Measurements from ENCODE around the gene TBX5.
"Not testable (repeated sequence)": the region's sequence is repeated elsewhere in the genome, so short reads cannot be mapped to it uniquely, and the experiment has no call there.

TBX5 gene

DNA sequence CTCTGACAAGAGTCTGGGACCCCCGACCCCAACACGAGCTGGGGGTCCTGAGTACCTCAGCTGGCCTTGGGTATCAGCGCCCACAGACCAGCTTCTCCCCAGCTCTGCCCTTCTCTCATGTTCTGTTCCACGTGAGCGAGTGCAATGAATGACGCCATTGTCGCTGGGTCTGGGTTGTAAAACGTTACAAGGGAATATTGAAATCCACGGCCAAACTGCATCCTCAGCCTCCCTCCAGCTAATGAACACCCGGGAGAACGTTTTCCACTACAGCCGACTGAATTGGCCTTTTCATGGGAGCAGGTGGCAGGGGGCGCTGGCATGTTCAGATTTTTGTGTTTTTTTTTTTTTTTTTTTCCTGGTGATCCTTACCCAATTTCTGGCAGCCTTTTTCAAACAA is 34.7 kb downstream of the TBX5 start:
- DNase-seq = no peak

DNA sequence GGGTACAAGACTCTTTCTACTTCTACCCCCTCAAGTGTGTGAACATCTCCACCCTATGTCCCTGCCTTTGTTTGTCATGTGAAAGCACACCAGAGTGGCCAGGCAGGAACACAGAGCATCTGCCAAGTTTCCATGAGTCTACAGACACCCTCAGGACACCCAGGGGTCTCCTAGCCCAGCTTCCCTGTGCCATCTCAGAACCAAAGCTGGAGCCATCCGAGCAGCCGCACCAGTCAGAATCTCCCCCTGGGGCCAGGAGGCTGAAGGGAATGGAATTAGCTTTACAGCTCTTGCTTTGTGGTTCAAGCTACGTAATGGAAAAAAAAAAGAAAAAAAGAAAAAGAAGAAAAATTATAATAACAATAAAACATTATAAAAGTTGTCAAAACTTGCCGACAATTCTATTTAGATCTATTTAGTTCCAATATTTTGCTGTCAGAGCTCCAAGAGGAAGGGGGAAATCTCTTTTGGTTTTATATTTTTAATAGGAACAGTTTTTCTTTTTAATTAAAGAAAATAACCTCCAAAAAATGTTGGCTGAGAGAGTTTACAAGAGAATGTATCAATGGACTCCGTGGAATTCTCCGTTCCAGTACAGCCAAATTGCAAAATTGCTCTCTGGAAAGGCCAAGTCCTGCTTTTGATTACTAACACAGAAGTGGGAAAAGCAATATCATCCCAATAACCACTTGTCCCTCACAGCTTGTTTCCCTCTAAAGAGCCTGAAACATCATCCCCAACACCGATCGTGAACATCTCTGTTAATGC is 37.1 kb downstream of the TBX5 start:
- no peak for DNase-seq

DNA sequence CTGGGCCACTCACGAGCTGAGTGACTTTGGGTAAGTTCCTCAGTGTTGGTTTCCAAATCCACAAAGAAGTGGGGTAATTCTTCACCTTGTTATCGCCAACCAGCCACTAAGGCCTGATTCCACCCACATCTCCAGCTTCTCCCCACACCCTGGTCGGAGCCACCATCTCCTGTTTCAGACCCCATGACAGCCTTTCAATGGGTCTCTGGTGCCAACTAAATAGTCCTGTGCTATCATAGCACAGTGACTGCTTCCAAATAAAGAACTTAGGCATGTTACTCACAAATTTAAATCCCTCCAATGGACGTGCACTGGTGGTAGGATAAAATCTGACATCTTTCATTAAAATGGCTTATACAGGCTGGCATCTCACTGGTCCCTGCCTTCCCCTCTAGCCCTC is 44.0 kb downstream of the TBX5 start:
- DNase-seq = no peak

GRCh38 chr12:114361545-114361944 is 44.4 kb downstream of the TBX5 start:
- DNase-seq = no peak

DNA sequence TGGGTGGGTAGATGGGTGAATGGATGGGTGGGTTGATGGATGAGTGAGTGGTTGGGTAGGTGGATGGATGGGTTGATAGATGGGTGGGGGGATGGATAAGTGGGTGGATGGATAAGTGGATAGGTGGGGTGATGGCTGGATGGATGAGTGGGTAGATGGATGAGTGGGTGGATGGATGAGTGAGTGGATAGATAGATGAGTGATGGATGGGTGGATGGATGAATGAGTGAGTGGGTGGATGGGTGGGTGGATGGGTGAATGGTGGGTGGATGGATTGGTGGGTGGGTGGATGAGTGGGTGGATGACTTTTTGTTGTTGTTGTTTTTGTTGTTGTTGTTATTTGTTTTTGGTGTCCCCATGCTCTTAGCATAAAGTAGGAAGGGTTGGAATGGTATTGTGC is 45.5 kb downstream of the TBX5 start:
- DNase-seq = no peak

- DNase-seq = no peak
Observed at GRCh38 chr12:114355389-114356088, 50.4 kb downstream of the TBX5 start.

DNA sequence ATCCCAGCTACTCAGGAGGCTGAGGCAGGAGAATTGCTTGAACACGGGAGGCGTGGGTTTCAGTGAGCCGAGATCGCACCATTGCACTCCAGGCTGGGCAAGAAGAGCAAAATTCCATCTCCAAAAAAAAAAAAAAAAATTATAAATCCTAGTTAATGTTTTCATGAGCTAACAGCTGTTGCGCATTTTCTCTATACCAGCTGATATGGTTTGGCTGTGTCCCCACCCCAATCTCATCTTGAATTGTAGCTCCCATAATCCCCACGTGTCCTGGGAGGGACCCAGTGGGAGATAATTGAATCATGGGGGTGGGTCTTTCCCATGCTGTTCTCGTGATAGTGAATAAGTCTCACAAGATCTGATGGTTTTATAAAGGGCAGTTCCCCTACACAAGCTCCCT is 56.7 kb downstream of the TBX5 start:
- not testable (repeated sequence) for DNase-seq

- peak; percentile 95 for DNase-seq
Observed at GRCh38 chr12:114347861-114348260, 58.1 kb downstream of the TBX5 start.

DNA sequence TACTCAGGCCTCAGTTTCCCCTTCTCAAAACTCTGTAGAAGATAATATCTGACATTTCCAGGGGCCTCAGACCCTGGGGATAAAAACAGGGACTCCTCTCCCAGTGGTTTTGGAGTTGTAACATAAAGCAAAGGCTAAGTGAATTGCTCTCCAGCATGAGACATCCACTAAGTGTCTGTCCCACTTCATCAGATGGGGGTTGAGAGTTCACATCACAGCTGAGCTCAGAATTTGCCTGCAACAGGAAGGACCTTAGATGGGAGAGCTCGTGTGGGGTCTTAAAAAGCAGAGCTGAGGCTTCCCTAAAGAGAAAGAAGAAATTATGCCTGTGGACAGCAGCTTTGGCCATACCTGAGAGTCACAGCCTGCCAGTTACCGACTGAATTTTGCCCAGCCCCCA is 61.1 kb downstream of the TBX5 start:
- DNase-seq = no peak

GRCh38 chr12:114344303-114344663 is 61.7 kb downstream of the TBX5 start:
- DNase-seq = no peak

DNA sequence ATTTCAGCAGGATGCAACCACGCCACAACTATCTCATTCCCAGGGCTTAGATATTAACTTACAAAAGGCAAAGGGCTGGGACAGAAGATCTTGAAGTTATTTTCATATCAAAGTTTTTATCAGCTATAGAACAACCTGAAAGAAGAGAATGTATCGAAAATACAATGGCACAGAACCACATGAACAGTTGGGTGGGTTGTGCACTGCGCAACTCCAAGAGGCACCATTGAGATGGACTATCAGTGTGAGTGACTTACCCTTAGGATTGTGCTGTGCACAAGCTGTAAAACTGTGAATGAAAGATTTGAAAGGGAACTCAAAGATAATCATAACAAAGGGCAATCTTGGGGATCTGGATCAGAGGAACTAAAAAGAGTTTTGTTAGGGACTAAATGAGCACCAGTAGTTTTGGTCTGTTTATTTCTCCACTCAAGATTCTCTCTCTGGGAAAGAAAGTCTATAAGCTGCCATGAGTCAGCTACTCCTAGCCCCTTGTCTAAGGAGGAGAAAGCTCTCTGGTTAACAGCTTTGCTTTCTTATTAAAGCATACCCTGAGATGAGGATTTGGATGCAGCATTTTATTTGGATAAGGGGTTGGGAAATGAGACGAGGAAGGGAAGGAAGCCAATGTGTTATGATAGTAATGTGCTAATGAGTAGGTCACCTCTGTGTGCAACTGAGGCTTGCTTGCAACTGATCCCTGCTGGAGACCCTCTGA is 62.2 kb downstream of the TBX5 start:
- DNase-seq = no peak

GRCh38 chr12:114342656-114343055 is 63.3 kb downstream of the TBX5 start:
- DNase-seq = no peak

DNA sequence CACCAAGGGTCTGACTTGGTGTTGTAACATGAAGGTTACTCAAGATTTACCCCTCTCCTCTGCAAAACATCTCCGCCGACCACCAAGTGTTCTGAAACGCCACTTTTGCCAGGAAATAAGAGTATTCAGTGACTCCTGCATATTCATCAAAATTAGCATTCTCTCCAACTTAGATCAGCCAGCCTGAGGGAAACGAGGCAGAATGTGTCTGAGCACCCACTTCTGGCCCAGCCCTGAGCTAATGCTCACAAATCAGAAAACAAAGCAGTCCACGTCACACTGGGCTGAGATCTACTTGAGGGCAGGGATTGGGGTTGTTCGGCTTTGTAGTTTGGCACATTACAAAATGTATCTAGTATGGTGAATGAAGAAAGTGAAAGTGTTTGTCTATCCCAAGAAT is 64.3 kb downstream of the TBX5 start:
- no peak for DNase-seq

- no peak for DNase-seq
Observed at GRCh38 chr12:114340231-114340630, 65.7 kb downstream of the TBX5 start.

DNA sequence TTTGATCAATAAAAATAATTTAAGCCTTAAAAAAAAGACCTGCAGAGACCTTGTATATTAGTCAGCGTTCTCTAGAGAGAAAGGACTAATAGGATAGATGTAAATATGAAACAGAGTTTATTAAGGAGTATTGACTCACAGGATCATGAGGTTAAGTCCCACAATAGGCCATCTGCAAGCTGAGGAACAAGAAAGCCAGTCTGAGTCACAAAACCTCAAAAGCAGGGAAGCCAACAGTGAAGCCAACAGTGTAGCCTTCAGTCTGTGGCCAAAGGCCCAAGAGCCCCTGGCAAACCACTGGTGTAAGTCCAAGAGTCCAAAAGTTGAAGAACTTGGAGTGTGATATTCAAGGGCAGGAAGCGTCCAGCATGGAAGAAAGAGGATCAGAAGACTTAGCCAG is 66.3 kb downstream of the TBX5 start:
- no peak for DNase-seq

DNA sequence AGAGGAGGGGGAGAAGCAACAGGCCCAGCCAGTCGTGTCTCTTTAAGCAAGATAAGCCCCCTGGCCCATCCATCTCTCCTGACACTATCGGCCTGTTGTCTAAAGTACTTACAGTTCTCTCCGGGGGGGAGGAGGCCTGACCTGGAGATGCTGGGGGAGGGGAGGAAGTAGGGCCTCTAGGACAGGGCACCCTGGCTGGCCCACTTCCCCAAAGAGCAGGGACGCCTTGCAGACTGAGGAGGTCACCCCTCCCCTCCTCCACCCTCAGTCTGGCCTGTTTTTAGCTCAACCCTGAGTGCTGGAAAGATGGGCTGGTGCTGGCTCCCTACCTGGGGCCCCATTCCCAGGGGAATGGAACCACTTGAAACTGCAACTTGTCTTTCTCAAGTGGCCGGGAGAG is 70.3 kb downstream of the TBX5 start:
- no peak for DNase-seq

- DNase-seq = no peak
Observed at GRCh38 chr12:114334395-114334794, 71.5 kb downstream of the TBX5 start.

- DNase-seq = no peak
Observed at GRCh38 chr12:114328292-114328691, 77.7 kb downstream of the TBX5 start.

DNA sequence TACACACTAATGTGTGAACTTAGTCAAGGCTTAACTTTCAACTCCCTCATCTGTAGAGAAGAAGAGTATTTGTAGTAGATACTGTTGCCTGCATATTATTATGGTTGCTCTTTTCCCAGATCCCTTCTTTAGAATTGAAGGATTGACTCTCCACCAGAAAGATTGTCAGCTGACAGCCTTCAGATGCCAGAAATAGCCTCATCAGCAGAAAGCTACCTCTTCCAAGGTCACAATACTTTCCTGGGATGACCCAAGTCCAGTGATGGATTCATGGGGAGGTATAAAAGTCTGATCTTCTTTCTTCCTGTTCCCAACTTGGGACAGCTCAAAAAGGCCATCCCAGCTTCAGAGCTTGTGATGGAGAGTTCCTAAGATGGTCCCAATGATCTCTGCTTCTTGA is 78.2 kb downstream of the TBX5 start:
- DNase-seq = no peak

- DNase-seq = no peak
Observed at GRCh38 chr12:114321524-114321923, 84.4 kb downstream of the TBX5 start.

DNA sequence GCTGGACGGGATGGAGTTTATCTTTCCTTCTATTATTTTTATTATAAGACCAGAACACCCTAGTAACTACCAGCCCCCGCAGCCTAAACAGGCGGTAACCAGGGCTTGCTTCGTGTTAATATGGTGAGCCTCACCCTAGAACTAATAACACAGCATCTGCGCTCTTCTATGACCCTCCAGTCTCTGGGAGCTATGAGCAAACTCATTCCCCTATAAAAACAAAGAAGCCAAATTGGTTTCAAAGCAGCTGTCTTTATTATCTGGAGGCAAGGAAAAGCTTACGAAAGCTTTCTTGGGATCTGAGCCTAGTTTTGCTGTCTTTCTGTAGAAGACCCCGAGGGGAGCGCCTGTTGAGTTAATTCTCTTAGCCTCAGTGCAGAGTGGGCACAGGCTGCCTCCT is 85.0 kb downstream of the TBX5 start:
- no peak for DNase-seq

DNA sequence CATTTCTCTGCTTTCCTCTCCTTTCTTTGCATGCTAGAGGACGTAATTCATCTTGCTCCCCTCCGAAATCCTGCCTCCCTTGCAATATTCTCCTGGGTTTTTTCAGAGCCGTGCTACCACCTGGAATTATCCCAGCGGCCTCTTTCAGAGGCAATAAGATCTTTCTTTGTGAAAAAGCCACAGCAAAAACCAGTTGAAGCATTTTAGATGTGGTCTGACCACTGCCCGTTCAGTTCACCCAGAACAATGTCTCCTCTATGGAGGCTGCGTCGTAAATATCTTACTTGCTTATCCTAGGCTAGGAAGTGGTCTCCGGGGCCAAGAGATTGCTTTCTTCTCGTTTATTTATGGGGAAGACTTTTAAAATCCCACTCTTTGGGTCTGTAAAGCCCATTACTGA is 85.8 kb downstream of the TBX5 start:
- DNase-seq = no peak

GRCh38 chr12:114319422-114319821 is 86.5 kb downstream of the TBX5 start:
- no peak for DNase-seq

DNA sequence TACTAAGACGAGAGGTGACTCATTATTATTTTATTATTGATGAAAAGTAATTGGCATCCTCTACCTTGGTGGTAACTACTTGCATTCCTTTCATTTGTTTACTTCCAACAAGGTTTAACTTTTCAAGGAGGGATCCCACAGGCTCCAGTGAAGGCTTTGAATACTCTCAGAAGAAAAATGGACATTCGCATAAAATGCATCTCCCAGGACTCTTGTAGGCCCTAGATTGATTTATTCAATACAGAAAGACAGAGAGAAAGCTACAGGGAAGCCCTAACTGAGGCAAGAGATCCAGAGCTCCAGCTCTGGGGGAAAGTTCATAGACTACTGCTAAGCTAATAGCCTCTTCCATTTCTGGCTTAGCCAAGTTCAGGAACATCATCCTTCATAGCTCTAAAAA is 87.0 kb downstream of the TBX5 start:
- DNase-seq = no peak

All from DMS79 (cell line).